NOMO-1 treated with DMSO at 0.1 percent for 48 hours (cell line): Measurements from ENCODE around the gene TRIP6.

Experiments used
- DNase-seq: peaks from one replicate; lab custom pipeline; 2025; ENCODE audit not compliant: unreplicated experiment; lab: John Stamatoyannopoulos, UW

TRIP6 gene

GRCh38 chr7:100888988-100889750 lies 22.0 kb downstream of the TRIP6 start, which contains the start of gene UFSP1:
UFSP1 (minus strand) TSS chr7:100889715; CDS start chr7:100889271, 444 bp downstream.
- no peak for DNase-seq

- DNase-seq: no peak
Observed at GRCh38 chr7:100890653-100891567, 23.7 kb downstream of the TRIP6 start.

DNA sequence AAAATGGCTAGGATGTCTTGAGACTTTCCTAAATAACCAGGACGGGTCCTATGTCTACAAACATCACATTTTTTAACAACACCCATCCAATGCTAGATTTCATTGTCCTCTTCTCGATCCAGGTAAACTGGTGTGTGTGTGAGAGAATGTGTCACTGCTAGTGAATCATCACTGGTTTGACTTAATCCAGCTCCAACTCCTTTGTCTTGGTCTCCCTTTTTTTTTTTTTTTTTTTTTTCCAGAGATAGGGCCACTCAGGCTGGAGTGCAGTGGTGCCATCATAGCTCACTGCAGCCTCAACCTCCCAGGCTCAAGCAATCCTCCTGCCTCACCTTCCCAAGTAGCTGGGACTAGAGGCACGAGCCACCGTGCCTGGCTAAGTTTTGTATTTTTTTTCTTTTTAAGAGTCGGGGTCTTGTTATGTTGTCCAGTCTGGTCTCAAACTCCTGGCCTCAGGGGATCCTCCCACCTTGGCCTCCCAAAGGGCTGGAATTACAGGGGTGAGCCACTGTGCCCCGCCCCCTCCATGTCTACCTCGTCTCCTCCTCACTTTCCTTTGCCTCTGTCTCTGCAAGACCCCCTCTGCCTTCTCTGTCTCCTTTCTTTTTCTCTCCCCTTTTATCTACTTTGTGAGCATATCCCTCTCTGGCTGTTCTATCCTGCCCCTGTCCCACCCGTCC lies 24.5 kb downstream of the TRIP6 start:
- no peak for DNase-seq

- no peak for DNase-seq
Observed at GRCh38 chr7:100892364-100893317, 25.5 kb downstream of the TRIP6 start.

- no peak for DNase-seq
Observed at GRCh38 chr7:100893318-100893895, 26.2 kb downstream of the TRIP6 start.

DNA sequence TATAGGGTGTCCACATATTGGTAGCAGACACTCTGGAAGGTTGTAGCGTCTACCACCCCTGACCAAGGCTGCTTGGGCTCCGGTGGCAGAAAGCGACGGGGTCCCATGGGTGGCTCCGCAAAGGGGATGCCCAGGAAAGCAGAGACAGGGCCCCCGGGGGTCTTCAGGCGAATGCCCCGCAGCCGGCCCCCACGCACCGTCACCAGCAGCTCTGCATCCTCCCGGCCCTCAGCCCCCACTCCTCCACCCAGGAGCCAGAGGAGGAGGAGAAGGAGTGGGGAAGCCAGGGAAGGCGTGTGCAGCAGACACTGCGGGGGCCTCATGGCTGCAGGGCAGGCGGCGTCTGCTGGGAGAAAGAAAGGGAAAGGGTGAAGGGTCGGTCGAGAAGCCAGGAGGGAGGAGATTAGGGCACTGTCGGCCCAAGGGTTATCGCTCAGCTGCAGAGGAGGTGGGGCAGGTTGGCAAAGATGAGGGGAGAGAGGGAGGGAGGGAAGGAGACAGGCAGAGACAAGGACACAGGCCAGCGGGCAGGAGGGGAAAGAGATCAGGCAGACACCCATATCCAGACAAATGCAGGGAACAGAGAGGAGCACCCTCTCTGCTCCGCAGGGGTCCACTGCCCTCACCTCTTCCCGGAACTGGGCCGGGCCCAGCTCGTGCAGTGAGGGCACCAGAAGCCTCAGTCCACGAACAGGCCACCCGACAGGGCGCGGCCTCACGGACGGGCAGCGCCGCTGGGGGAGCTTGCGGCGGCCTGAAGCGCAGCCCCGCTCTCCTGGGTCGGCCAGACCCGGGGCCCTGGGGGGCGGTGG lies 26.9 kb downstream of the TRIP6 start:
- DNase-seq: no peak

DNA sequence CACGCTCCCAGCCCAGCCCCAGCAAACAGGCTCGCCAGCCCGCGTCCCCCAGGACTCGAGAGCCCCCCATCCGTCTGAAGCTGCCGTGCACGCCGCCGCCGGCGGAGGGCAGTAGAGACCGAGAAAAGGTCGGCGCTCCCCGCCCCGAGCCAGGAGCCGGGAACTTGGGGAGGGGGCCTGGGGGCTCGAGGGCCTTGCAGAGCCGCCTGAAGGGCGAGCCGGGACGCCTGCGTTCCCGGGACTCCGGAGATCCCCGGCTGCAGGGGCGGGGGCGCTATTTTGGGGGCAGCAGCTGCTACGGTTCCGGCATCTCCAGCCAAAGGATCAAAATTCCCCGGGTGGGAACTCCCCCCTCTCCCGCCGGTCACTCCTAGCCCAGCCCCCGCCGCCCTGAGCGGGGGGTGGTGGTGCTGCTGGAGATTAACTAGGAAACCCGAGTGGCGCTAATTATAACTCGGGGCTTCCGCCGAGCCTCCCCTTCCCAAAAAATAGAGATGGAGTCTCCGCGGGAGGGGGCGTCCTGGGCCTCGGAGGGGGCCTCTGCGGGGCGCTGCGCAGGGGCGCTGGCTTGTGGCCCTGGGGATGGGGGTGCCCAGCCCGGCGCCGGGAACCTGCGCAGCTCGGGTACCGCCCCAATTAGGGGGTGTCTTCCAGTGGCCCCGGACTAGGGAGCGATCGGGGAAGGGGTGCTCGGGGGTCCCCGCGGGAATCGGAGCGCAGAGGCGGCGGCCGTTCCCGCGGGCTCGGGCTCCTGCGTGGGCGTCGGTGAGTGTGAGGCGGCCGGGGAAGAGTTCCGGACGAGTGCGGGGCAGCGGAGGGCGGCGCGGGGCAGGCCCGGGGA lies 27.9 kb downstream of the TRIP6 start:
- DNase-seq: no peak

- no peak for DNase-seq
Observed at GRCh38 chr7:100895701-100895955, 28.4 kb downstream of the TRIP6 start, which contains the start of gene ACHE. ACHE (minus strand) TSS chr7:100895888; CDS start chr7:100894232, 1,656 bp downstream.

- peak; percentile 38 for DNase-seq
Observed at GRCh38 chr7:100895956-100896731, 29.0 kb downstream of the TRIP6 start.

DNA sequence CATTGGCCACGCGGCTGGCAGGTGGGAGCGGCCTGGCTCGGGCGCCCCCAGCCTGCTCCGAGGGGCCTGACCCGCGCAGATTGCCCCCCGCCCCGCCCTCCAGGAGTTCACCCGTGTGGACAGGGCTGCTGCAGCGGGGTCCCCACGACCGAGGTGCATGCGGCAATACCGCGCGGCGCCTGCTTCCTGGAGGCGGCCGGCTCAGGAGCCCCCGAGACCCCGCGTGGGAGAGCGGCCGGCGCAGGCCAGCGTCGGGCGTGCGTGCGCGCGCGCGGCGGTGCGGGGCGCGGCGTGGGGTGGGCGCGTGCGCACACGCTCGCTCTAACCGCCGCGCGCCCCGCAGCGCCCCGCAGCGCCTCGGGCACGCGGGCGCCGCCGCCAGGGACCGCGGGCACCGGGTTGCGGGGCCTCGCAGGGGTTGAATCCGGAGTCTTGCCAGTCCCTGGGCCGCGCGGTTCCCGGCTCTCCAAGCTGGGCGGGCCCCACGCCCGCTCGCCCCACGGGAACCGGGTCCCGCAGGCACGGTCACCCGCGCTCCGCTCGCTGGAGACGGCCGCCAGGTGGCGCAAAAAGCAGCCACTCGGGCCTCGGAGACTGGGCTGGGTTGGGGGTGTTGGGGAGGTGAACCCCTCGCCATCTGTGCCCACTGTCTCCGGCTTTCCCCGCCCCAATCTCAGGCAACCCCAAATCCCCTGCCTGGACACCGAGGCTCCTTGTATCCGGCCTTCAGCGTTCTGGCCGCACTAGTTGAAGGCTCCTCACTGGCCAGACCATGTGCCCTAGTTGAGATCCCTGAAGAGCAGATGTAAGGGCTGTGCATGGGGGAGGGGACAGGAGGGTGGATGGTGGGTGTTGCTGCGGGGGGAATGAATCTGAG lies 29.8 kb downstream of the TRIP6 start:
- DNase-seq: no peak

DNA sequence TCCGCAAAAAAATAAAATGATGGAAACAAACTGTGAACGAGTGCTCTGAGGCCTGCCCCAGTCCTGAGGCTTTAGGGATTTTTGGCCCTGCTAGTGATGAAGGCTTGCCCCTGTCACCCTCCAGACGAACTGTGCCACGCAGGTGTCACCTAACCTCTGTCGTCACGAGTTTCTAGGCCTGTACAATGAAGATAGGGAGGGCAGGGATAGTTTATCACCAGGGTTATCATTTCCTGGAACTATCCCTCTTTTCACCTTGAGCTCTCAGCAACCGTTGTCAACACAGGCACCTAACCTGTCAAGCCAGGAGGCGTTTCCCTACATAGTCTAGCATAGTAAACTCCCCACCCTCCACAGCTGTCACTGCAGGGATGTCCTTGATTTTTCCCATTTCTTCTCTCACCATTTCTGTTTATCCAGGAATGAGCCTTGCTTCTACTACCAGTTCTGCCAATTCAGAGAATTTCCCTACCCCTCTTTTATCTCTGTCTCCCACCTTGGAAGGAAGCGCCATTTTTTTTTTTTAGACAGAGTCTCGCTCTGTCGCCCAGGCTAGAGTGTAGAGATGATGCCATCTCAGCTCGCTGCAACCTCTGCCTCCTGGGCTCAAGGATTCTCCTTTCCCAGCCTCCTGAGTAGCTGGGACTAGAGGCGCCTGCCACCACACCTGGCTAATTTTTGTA lies 30.7 kb downstream of the TRIP6 start:
- DNase-seq: no peak

DNA sequence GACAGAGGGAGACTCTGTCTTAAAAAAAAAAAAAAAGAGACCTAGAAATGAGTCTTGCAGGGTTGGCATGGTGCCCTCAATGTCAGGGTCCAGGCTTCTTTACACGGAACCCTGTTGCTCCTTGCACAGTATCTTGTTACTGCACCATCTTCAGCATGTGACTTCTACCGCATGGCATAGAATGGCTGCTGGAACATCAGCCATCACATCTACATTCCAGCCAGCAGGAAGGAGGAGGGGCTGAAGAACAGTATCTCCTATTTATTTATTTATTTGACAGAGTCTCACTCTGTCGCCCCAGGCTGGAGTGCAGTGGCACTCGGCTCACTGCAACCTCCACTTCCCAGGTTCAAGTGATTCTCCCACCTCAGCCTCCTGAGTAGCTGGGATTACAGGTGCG lies 32.2 kb downstream of the TRIP6 start:
- no peak for DNase-seq

GRCh38 chr7:100900978-100901377 lies 33.8 kb downstream of the TRIP6 start:
- no peak for DNase-seq

- DNase-seq: no peak
Observed at GRCh38 chr7:100901921-100902332, 34.7 kb downstream of the TRIP6 start.

DNA sequence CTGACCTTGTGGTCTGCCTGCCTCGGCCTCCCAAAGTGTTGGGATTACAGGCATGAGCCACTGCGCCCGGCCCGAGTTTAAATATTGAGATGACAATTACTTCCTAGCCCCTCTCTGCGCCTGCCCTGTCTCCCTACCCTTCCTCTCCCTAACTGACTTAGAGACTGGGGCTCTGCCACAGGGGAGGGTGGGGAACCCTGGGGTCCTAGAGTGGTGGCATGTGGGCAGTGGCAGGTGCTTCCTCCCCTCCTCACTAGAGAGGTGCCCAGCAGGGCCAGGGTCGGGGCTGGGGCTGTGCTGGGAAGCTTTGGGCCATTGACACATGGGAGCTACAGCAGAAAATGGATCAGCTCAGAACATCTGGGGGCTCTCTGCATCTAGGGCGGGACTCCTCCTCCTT lies 35.5 kb downstream of the TRIP6 start:
- no peak for DNase-seq

GRCh38 chr7:100908512-100908911 lies 41.3 kb downstream of the TRIP6 start:
- DNase-seq: no peak
